Loucy (cell line): ENCODE data around the gene NRXN3.

Experiments used
- H2AFZ ChIP-seq: fragments of 200-600 bp; sonication (generic); 2 replicates; pipeline ENCODE4 v1.6.0; 2016; ENCODE audit warnings: antibody characterized with exemption, mild to moderate bottlenecking, low read length, moderate library complexity
- H3F3A ChIP-seq: fragments of 200-600 bp; 2 replicates; pipeline ENCODE4 v1.6.0; 2016; ENCODE audit warnings: antibody characterized with exemption, low read depth, mild to moderate bottlenecking
- H3K27me3 ChIP-seq: fragments of 200-600 bp; sonication (generic); 2 replicates; pipeline ENCODE4 v1.6.1; 2014; ENCODE audit warnings: low read length, mild to moderate bottlenecking; ENCODE audit not compliant: insufficient read depth, poor library complexity, severe bottlenecking
- H3K36me3 ChIP-seq: fragments of 200-600 bp; sonication (generic); 2 replicates; pipeline ENCODE4 v1.6.1; 2016; ENCODE audit warnings: low read length; ENCODE audit not compliant: insufficient read depth
- H3K4me1 ChIP-seq: fragments of 200-600 bp; sonication (generic); 2 replicates; pipeline ENCODE4 v1.5.1; 2014; ENCODE audit warnings: low read length, mild to moderate bottlenecking; ENCODE audit not compliant: insufficient read depth, poor library complexity, severe bottlenecking
- H3K4me2 ChIP-seq: fragments of 200-600 bp; sonication (generic); 2 replicates; pipeline ENCODE4 v1.6.0; 2014; ENCODE audit warnings: antibody characterized with exemption, low read length, low read depth, mild to moderate bottlenecking; ENCODE audit not compliant: poor library complexity, severe bottlenecking
- H3K4me3 ChIP-seq: fragments of 200-600 bp; sonication (generic); 2 replicates; pipeline ENCODE4 v1.5.1; 2014; ENCODE audit warnings: low read length, mild to moderate bottlenecking, mixed read lengths; ENCODE audit not compliant: poor library complexity, severe bottlenecking
- H3K79me2 ChIP-seq: fragments of 200-600 bp; sonication (generic); 2 replicates; pipeline ENCODE4 v1.6.1; 2014; ENCODE audit warnings: low read length; ENCODE audit not compliant: insufficient read depth
- H3K9ac ChIP-seq: fragments of 200-600 bp; sonication (generic); 2 replicates; pipeline ENCODE4 v1.6.0; 2014; ENCODE audit warnings: mild to moderate bottlenecking, low read depth, low read length, moderate library complexity; ENCODE audit not compliant: poor library complexity, severe bottlenecking
- H3K9me2 ChIP-seq: fragments of 200-600 bp; sonication (generic); replicated peaks from 2 replicates; pipeline ENCODE4 v1.6.1; 2016; ENCODE audit warnings: low read depth, low read length, mixed read lengths
- H3K9me3 ChIP-seq: fragments of 200-600 bp; sonication (generic); 2 replicates; pipeline ENCODE4 v1.6.1; 2014; ENCODE audit warnings: mild to moderate bottlenecking, antibody characterized with exemption, low read length, low read depth; ENCODE audit not compliant: insufficient read depth
- H4K20me1 ChIP-seq: fragments of 200-600 bp; sonication (generic); 2 replicates; pipeline ENCODE4 v1.6.0; 2014; ENCODE audit warnings: antibody characterized with exemption, low read length, mild to moderate bottlenecking; ENCODE audit not compliant: insufficient read depth, poor library complexity, severe bottlenecking
- EZH2phosphoT487 ChIP-seq: fragments of 200-600 bp; IDR thresholded peaks from 2 replicates; pipeline ENCODE4 v1.6.1; 2018; ENCODE audit warnings: antibody characterized with exemption, mild to moderate bottlenecking, moderate library complexity, borderline replicate concordance
- TF ChIP-seq, protein P1 (sequence below): fragments of 200-600 bp; sonication (generic); conservative IDR thresholded peaks from 2 replicates; pipeline ENCODE4 v1.5.1; 2014; ENCODE audit warnings: mild to moderate bottlenecking, antibody characterized with exemption, low read length

The NRXN3 gene

DNA sequence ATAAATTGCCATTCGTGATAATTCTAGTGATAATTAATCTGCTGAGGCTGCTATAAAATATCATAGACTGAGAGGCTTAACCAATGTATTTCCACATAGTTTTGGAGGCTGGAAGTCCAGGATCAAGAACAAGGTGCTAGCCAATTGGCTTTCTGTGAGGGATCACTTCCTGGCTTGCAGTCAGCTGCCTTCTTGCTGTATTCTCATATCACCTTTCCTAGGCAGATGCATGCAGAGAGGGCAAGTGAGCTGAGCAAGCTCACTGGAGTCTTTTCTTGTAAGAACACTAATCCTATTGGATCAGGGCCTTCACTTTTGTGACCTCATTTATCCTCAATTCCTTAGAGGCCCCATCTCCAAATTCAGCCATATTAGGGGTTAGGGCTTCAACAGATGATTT, 1400.5 kb downstream of the NRXN3 start:
- no peak overlapping the region for H3K4me2 ChIP-seq
- TF ChIP-seq EZH2phosphoT487: no peak
- TF ChIP-seq, protein P1, sequence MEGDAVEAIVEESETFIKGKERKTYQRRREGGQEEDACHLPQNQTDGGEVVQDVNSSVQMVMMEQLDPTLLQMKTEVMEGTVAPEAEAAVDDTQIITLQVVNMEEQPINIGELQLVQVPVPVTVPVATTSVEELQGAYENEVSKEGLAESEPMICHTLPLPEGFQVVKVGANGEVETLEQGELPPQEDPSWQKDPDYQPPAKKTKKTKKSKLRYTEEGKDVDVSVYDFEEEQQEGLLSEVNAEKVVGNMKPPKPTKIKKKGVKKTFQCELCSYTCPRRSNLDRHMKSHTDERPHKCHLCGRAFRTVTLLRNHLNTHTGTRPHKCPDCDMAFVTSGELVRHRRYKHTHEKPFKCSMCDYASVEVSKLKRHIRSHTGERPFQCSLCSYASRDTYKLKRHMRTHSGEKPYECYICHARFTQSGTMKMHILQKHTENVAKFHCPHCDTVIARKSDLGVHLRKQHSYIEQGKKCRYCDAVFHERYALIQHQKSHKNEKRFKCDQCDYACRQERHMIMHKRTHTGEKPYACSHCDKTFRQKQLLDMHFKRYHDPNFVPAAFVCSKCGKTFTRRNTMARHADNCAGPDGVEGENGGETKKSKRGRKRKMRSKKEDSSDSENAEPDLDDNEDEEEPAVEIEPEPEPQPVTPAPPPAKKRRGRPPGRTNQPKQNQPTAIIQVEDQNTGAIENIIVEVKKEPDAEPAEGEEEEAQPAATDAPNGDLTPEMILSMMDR: no peak
- H3K4me1 ChIP-seq: no peaks in the 10 kb centered on the region
- no peaks in the 10 kb centered on the region for H3K79me2 ChIP-seq
- H3K27me3 ChIP-seq: no peaks in the 10 kb centered on the region
- H2AFZ ChIP-seq: no peak overlapping the region
- no peaks in the 10 kb centered on the region for H3K9me3 ChIP-seq
- H4K20me1 ChIP-seq: no peaks in the 10 kb centered on the region
- H3K4me3 ChIP-seq: no peak overlapping the region
- H3F3A ChIP-seq: no peaks in the 10 kb centered on the region
- H3K9me2 ChIP-seq: no peaks in the 10 kb centered on the region
- no peaks in the 10 kb centered on the region for H3K36me3 ChIP-seq
- no peak overlapping the region for H3K9ac ChIP-seq

DNA sequence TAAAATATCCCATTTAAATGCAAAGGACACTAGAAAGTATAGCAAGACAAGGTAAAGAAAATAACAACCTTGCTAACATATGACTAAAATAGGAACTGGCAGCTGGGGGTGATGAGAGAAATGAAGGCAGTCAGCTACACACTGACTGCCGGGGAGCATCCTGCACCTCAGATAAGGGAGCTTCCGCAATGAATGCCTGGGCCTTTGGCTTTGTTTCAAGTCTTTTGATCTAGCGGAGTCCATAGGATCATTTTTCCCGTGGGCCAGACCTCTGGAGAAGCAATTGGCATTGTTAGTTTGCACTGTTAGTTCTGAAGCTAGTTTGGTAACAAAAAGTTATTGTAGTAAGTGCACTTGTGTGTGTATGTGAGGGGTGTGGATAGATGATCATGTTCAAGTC, 1401.2 kb downstream of the NRXN3 start:
- no peaks in the 10 kb centered on the region for H3K36me3 ChIP-seq
- TF ChIP-seq, protein P1: no peak
- TF ChIP-seq EZH2phosphoT487: no peak
- H3F3A ChIP-seq: no peaks in the 10 kb centered on the region
- no peaks in the 10 kb centered on the region for H3K4me1 ChIP-seq
- no peaks in the 10 kb centered on the region for H3K9me3 ChIP-seq
- no peaks in the 10 kb centered on the region for H3K79me2 ChIP-seq
- no peak overlapping the region for H3K4me2 ChIP-seq
- H3K9me2 ChIP-seq: no peaks in the 10 kb centered on the region
- no peaks in the 10 kb centered on the region for H4K20me1 ChIP-seq
- H3K9ac ChIP-seq: no peak overlapping the region
- H2AFZ ChIP-seq: no peak overlapping the region
- H3K27me3 ChIP-seq: no peaks in the 10 kb centered on the region
- no peak overlapping the region for H3K4me3 ChIP-seq

DNA sequence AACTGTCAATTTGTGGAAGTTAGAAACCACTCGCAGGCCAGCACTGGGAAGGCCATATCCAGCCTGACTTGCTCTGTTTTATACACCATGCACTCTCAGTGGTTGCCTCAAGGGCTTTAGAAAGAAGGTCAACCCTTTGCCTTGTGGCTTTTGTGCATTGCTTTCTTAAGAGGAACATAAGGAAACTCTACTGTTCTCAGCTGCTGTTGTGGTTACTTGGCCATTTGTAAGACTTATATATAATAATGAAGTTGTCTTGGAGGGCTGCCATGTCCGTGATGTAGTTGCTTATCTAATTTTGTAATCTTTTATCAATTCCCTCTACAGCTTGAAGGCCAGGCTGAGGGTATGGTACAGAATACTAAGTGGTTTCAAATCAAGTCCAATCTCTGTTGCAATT, 1403.3 kb downstream of the NRXN3 start:
- Histone ChIP-seq H3F3A (no peaks in the 10 kb centered on the region), H3K4me2 (no peak overlapping the region), H3K9ac (no peak overlapping the region), H3K4me3 (no peak overlapping the region), H3K9me2 (no peaks in the 10 kb centered on the region), H3K36me3 (no peaks in the 10 kb centered on the region), H3K4me1 (no peaks in the 10 kb centered on the region), H3K9me3 (no peaks in the 10 kb centered on the region), H2AFZ (no peak overlapping the region), H3K27me3 (no peaks in the 10 kb centered on the region), H3K79me2 (no peaks in the 10 kb centered on the region), H4K20me1 (no peaks in the 10 kb centered on the region)
- TF ChIP-seq, protein P1: no peak
- TF ChIP-seq EZH2phosphoT487: no peak
